HepG2 (cell line): ENCODE data around the gene EGFL8. TPM values are rescaled to one million over a fixed set of nuclear protein-coding genes. Genes with fewer than 3 reads are reported as not detected.
A peak's percentile ranks its signal among the peaks of the same experiment; 100 is the strongest.

Source experiments
- CREM ChIP-seq, 2 experiments: sonication (generic) in 1 of 2; formaldehyde crosslinking in 1 of 2; IDR thresholded peaks; 2 replicates each; pipeline versions ENCODE4 v1.4.0 to v1.6.1; 2016 to 2020; ENCODE audit warnings: antibody characterized with exemption in 1 of 2, mild to moderate bottlenecking in 1 of 2, missing genetic modification reagents in 1 of 2
- NFRKB ChIP-seq: fragments of 450-650 bp; IDR thresholded peaks from 2 replicates; pipeline ENCODE4 v1.6.1; 2017
- TEAD3 ChIP-seq: optimal IDR thresholded peaks from 2 replicates; pipeline ENCODE3; 2016; ENCODE audit warnings: borderline replicate concordance
- ZNF282 ChIP-seq: fragments of 450-650 bp; IDR thresholded peaks from 2 replicates; pipeline ENCODE4 v1.6.1; 2018; ENCODE audit not compliant: partially characterized antibody
- ZNF446 ChIP-seq: sonication (generic); formaldehyde crosslinking; IDR thresholded peaks from 2 replicates; pipeline ENCODE4 v1.5.0; 2020; ENCODE audit warnings: mild to moderate bottlenecking, missing genetic modification reagents
- ZNF670 ChIP-seq: sonication (generic); formaldehyde crosslinking; IDR thresholded peaks from 2 replicates; pipeline ENCODE4 v1.8.0; 2022; ENCODE audit warnings: mild to moderate bottlenecking, missing genetic modification reagents, borderline replicate concordance
- ZNF776 ChIP-seq: sonication (generic); formaldehyde crosslinking; IDR thresholded peaks from 2 replicates; pipeline ENCODE4 v1.4.0; 2020; ENCODE audit warnings: mild to moderate bottlenecking, missing genetic modification reagents
- ZNF879 ChIP-seq: sonication (generic); formaldehyde crosslinking; IDR thresholded peaks from 2 replicates; pipeline ENCODE4 v1.8.1; 2023; ENCODE audit warnings: missing genetic modification reagents
- polyA plus RNA-seq, 8 experiments: library from polyadenylated mRNA; depleted of rRNA in 3 of 8; stranded (reverse) in 7 of 8; unstranded in 1 of 8; fragments of >200 nt; fragmentation: Illumina TruSeq in 4 of 8; extraction: Trizol in 4 of 8; gene quantifications; 2 replicates each; pipeline versions ENCODE4 v1.2.1 to v1.2.3, GENCODE V29; 2011 to 2016; ENCODE audit warnings: low read depth in 4 of 8, missing spikeins in 1 of 8, mixed read lengths in 1 of 8; ENCODE audit not compliant: insufficient read depth in 1 of 8
- total RNA-seq, 5 experiments: library from RNA; depleted of rRNA; stranded (reverse); fragments of >200 nt; fragmentation: Illumina TruSeq; extraction: Trizol; gene quantifications; 2 replicates each; pipeline ENCODE4 v1.2.3, GENCODE V29; 2016; ENCODE audit warnings: low read depth in 1 of 5
- TF ChIP-seq, protein P1 (sequence below): sonication (generic); formaldehyde crosslinking; IDR thresholded peaks from 2 replicates; pipeline ENCODE4 v1.4.0; 2020; ENCODE audit warnings: missing genetic modification reagents, borderline replicate concordance
- TF ChIP-seq, protein P2 (sequence below): sonication (generic); formaldehyde crosslinking; IDR thresholded peaks from 2 replicates; pipeline ENCODE4 v1.8.1; 2023; ENCODE audit warnings: mild to moderate bottlenecking, missing genetic modification reagents, borderline replicate concordance
- TF ChIP-seq, protein P3 (sequence below): sonication (generic); formaldehyde crosslinking; IDR thresholded peaks from 2 replicates; pipeline ENCODE4 v1.4.0; 2020; ENCODE audit warnings: mild to moderate bottlenecking, missing genetic modification reagents
- TF ChIP-seq, protein P4 (sequence below): sonication (generic); formaldehyde crosslinking; IDR thresholded peaks from 2 replicates; pipeline ENCODE4 v1.5.0; 2020; ENCODE audit warnings: mild to moderate bottlenecking, missing genetic modification reagents, borderline replicate concordance

EGFL8 gene
- total and polyA plus RNA-seq, 2 of the 13 experiments (the other 11 are each of a cell fraction or from before 2014, with no cell fraction given), result 10.0 to 11.5 TPM

DNA sequence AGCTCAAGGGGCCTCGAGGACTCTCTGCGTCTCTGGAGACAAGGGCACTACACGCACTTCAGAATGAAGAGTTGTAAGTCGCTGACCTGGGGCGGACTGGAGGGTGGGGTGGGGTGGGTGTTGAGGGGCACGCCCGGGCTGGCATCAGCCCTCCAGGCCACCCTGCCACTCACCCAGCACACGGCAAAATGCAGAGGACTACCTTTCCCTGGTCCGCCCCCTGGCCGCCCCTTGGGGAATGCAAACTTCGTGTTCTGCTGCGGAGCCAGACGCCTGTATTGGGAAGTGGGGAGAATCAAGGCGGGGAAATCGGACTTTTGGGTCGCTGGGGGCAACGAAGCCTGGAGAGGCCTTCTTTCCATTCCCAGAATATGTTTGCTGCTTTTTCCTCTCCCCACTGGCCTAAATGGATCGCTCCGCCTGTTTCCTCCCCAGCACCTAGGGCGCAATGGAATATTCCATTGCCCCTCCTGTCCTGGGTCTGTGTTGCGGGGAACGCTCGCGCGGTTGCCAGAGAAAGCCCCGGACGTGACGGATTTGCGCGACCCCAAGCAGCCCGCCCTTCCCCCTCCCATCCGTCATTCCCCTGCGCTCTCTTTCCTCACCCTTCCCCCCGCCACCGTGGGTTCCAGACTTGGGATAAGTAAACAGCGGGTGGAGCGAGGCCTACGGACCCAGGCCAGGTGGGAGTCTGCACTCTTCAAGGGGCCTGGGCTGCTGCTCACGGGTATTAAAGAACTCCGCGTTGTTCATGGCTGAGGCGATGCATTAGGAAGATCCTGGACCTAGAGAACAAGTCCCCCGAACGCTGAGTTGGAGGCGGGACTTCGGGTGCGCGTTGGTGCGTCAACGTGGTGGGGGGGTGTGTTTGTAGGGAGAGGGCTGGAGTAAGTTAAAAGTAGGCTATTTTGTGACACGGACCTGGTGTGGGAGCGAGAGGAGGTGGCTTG is 10.6 kb upstream of the EGFL8 start, which contains the start of gene PPT2 (continued):
- TF ChIP-seq, protein P1, sequence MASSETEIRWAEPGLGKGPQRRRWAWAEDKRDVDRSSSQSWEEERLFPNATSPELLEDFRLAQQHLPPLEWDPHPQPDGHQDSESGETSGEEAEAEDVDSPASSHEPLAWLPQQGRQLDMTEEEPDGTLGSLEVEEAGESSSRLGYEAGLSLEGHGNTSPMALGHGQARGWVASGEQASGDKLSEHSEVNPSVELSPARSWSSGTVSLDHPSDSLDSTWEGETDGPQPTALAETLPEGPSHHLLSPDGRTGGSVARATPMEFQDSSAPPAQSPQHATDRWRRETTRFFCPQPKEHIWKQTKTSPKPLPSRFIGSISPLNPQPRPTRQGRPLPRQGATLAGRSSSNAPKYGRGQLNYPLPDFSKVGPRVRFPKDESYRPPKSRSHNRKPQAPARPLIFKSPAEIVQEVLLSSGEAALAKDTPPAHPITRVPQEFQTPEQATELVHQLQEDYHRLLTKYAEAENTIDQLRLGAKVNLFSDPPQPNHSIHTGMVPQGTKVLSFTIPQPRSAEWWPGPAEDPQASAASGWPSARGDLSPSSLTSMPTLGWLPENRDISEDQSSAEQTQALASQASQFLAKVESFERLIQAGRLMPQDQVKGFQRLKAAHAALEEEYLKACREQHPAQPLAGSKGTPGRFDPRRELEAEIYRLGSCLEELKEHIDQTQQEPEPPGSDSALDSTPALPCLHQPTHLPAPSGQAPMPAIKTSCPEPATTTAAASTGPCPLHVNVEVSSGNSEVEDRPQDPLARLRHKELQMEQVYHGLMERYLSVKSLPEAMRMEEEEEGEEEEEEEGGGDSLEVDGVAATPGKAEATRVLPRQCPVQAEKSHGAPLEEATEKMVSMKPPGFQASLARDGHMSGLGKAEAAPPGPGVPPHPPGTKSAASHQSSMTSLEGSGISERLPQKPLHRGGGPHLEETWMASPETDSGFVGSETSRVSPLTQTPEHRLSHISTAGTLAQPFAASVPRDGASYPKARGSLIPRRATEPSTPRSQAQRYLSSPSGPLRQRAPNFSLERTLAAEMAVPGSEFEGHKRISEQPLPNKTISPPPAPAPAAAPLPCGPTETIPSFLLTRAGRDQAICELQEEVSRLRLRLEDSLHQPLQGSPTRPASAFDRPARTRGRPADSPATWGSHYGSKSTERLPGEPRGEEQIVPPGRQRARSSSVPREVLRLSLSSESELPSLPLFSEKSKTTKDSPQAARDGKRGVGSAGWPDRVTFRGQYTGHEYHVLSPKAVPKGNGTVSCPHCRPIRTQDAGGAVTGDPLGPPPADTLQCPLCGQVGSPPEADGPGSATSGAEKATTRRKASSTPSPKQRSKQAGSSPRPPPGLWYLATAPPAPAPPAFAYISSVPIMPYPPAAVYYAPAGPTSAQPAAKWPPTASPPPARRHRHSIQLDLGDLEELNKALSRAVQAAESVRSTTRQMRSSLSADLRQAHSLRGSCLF (CRISPR knock-in tag), result peak; percentile 24; the same call in 1 of the 2 replicates
- TF ChIP-seq ZNF879 (CRISPR knock-in tag) (no peak), ZNF446 (CRISPR knock-in tag) (no peak), ZNF776 (0 out of 2 replicates have a peak, but pooled peaks have one; percentile 44), ZNF670 (CRISPR knock-in tag) (peak; percentile 87; the same call in 1 of the 2 replicates), NFRKB (no peak), CREM (IDR thresholded peaks at IDR 0.05) (peak; percentile 98), CREM (CRISPR knock-in tag; IDR thresholded peaks at IDR 0.05) (peak; percentile 88), TEAD3 (CRISPR knock-in tag) (no peak), ZNF282 (no peak)
- TF ChIP-seq, protein P2, sequence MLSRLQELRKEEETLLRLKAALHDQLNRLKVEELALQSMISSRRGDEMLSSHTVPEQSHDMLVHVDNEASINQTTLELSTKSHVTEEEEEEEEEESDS, result no peak
- TF ChIP-seq, protein P3, sequence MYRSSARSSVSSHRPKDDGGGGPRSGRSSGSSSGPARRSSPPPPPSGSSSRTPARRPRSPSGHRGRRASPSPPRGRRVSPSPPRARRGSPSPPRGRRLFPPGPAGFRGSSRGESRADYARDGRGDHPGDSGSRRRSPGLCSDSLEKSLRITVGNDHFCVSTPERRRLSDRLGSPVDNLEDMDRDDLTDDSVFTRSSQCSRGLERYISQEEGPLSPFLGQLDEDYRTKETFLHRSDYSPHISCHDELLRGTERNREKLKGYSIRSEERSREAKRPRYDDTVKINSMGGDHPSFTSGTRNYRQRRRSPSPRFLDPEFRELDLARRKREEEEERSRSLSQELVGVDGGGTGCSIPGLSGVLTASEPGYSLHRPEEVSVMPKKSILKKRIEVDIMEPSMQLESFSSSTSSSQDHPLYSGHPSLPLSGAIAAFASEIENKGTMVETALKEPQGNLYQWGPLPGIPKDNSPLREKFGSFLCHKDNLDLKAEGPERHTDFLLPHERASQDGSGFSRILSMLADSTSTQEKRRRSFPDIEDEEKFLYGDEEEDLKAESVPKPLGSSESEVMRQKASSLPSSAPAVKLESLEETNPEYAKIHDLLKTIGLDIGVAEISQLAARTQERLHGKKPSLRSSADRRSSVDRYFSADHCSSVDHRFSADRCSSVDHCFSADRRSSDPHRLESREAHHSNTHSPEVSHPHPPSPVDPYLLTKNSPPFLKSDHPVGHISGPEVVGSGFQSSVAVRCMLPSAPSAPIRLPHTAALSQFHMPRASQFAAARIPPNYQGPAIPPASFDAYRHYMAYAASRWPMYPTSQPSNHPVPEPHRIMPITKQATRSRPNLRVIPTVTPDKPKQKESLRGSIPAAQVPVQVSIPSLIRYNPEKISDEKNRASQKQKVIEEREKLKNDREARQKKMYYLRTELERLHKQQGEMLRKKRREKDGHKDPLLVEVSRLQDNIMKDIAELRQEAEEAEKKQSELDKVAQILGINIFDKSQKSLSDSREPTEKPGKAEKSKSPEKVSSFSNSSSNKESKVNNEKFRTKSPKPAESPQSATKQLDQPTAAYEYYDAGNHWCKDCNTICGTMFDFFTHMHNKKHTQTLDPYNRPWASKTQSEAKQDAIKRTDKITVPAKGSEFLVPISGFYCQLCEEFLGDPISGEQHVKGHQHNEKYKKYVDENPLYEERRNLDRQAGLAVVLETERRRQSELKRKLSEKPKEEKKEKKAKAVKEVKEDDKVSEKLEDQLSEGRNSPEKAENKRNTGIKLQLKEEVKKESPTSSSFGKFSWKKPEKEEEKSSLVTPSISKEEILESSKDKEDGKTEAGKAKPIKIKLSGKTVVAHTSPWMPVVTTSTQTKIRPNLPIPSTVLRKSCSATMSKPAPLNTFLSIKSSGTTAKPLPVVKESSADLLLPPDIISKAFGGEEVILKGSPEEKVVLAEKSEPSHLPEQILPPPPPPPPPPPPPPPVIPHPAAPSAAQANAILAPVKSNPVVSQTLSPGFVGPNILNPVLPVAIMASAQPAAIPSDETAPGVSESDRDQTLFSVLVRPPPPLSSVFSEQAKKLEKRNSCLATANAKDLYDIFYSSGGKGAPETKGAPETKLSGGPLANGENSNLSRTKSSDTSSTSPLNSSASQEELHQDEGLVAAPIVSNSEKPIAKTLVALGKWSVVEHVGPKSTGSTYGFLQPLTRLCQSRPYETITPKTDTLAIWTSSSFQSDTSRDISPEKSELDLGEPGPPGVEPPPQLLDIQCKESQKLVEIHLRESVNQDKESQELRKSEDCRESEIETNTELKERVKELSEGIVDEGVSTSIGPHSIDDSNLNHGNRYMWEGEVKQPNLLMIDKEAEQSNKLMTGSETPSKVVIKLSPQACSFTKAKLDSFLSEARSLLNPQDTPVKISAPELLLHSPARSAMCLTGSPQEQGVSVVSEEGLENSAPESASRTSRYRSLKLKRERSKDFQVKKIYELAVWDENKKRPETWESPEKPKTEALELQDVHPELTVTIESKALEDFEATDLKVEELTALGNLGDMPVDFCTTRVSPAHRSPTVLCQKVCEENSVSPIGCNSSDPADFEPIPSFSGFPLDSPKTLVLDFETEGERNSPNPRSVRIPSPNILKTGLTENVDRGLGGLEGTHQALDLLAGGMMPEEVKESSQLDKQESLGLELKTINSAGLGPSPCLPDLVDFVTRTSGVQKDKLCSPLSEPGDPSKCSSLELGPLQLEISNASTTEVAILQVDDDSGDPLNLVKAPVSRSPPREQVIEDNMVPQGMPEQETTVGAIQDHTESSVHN, result 0 out of 2 replicates have a peak, but pooled peaks have one; percentile 46
- TF ChIP-seq, protein P4, sequence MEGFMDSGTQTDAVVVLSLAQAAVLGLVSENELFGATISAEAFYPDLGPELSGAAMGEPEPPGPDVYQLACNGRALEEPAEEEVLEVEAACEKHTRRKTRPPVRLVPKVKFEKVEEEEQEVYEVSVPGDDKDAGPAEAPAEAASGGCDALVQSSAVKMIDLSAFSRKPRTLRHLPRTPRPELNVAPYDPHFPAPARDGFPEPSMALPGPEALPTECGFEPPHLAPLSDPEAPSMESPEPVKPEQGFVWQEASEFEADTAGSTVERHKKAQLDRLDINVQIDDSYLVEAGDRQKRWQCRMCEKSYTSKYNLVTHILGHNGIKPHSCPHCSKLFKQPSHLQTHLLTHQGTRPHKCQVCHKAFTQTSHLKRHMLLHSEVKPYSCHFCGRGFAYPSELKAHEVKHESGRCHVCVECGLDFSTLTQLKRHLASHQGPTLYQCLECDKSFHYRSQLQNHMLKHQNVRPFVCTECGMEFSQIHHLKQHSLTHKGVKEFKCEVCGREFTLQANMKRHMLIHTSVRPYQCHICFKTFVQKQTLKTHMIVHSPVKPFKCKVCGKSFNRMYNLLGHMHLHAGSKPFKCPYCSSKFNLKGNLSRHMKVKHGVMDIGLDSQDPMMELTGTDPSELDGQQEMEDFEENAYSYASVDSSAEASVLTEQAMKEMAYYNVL, result peak; percentile 83
